ENCODE measurements around the gene WDPCP. TPM values are rescaled to one million over a fixed set of nuclear protein-coding genes. Genes with fewer than 3 reads are reported as not detected.
"Not testable (repeated sequence)": the region's sequence is repeated elsewhere in the genome, so short reads cannot be mapped to it uniquely, and the experiment has no call there.

WDPCP gene
- total RNA-seq, 1 experiment from 2014 or later: 7.4 TPM

GRCh38 chr2:63326473-63326872 is 261.8 kb downstream of the WDPCP start:
- intact Hi-C loops (cut with micrococcal nuclease; ENCODE audit: unreplicated experiment) (no loop called here), in situ Hi-C loops (cut with HindIII; ENCODE audit: low pct_unique_long_range_greater_than_20kb, low sequenced_read_pairs) (no loop called here)
- CTCF ChIA-PET: no interaction called here
- POLR2A ChIA-PET: no interaction called here
- TF ChIP-seq CTCF (IDR thresholded peaks at IDR 0.05): no peak
- TF ChIP-seq, protein P1, sequence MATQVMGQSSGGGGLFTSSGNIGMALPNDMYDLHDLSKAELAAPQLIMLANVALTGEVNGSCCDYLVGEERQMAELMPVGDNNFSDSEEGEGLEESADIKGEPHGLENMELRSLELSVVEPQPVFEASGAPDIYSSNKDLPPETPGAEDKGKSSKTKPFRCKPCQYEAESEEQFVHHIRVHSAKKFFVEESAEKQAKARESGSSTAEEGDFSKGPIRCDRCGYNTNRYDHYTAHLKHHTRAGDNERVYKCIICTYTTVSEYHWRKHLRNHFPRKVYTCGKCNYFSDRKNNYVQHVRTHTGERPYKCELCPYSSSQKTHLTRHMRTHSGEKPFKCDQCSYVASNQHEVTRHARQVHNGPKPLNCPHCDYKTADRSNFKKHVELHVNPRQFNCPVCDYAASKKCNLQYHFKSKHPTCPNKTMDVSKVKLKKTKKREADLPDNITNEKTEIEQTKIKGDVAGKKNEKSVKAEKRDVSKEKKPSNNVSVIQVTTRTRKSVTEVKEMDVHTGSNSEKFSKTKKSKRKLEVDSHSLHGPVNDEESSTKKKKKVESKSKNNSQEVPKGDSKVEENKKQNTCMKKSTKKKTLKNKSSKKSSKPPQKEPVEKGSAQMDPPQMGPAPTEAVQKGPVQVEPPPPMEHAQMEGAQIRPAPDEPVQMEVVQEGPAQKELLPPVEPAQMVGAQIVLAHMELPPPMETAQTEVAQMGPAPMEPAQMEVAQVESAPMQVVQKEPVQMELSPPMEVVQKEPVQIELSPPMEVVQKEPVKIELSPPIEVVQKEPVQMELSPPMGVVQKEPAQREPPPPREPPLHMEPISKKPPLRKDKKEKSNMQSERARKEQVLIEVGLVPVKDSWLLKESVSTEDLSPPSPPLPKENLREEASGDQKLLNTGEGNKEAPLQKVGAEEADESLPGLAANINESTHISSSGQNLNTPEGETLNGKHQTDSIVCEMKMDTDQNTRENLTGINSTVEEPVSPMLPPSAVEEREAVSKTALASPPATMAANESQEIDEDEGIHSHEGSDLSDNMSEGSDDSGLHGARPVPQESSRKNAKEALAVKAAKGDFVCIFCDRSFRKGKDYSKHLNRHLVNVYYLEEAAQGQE (IDR thresholded peaks at IDR 0.05; ENCODE audit: insufficient read depth in 1 of 2, low read depth in 2 of 2, low read length in 1 of 2): no peak
- TF ChIP-seq POLR2AphosphoS5 (IDR thresholded peaks at IDR 0.05; ENCODE audit: low read depth, low read length): no peak
- no peak for TF ChIP-seq TCF7L2 (IDR thresholded peaks at IDR 0.05; ENCODE audit: low read depth, low read length)
- no peak for TF ChIP-seq SIN3A (IDR thresholded peaks at IDR 0.05; ENCODE audit: borderline replicate concordance, insufficient read depth, low read depth, low read length)
- Histone ChIP-seq H3K27ac (ENCODE audit: low read length) (no peak overlapping the region), H3K4me3 (ENCODE audit: low read depth in 2 of 2, low read length in 2 of 2) (no peak overlapping the region), H3K36me3 (ENCODE audit: control insufficient read depth, insufficient read depth, low read length) (no peaks in the 10 kb centered on the region), H3K27me3 (ENCODE audit: control insufficient read depth, insufficient read depth, low read length) (no peaks in the 10 kb centered on the region), H3K9me3 (ENCODE audit: control insufficient read depth, insufficient read depth, low read depth, low read length) (no peaks in the 10 kb centered on the region), H3K4me1 (ENCODE audit: control insufficient read depth, insufficient read depth, low read length) (no peaks in the 10 kb centered on the region)
- no TSS peak for BruUV-seq (replicated peaks)
- no peak for ATAC-seq
- DNase-seq (ENCODE audit: low read depth, low spot score): no peak

GRCh38 chr2:63323662-63324061 is 264.6 kb downstream of the WDPCP start:
- POLR2A ChIA-PET; ATAC-seq; H3K27ac ChIP-seq (ENCODE audit: low read length); CTCF ChIA-PET; H3K4me1 ChIP-seq (ENCODE audit: control insufficient read depth, insufficient read depth, low read length); DNase-seq (ENCODE audit: low read depth, low spot score); in situ Hi-C loops (cut with HindIII; ENCODE audit: low pct_unique_long_range_greater_than_20kb, low sequenced_read_pairs); BruUV-seq (replicated peaks); H3K36me3 ChIP-seq (ENCODE audit: control insufficient read depth, insufficient read depth, low read length); H3K27me3 ChIP-seq (ENCODE audit: control insufficient read depth, insufficient read depth, low read length); H3K4me3 ChIP-seq (ENCODE audit: low read depth in 2 of 2, low read length in 2 of 2); H3K9me3 ChIP-seq (ENCODE audit: control insufficient read depth, insufficient read depth, low read depth, low read length); intact Hi-C loops (cut with micrococcal nuclease; ENCODE audit: unreplicated experiment): not testable (repeated sequence)

GRCh38 chr2:63321973-63322372 is 266.3 kb downstream of the WDPCP start:
- ATAC-seq; in situ Hi-C loops (cut with HindIII; ENCODE audit: low pct_unique_long_range_greater_than_20kb, low sequenced_read_pairs); H3K9me3 ChIP-seq (ENCODE audit: control insufficient read depth, insufficient read depth, low read depth, low read length); H3K4me3 ChIP-seq (ENCODE audit: low read depth in 2 of 2, low read length in 2 of 2); H3K36me3 ChIP-seq (ENCODE audit: control insufficient read depth, insufficient read depth, low read length); intact Hi-C loops (cut with micrococcal nuclease; ENCODE audit: unreplicated experiment); H3K27me3 ChIP-seq (ENCODE audit: control insufficient read depth, insufficient read depth, low read length); BruUV-seq (replicated peaks); POLR2A ChIA-PET; H3K4me1 ChIP-seq (ENCODE audit: control insufficient read depth, insufficient read depth, low read length); DNase-seq (ENCODE audit: low read depth, low spot score); H3K27ac ChIP-seq (ENCODE audit: low read length): not testable (repeated sequence)
- CTCF ChIA-PET: interaction anchor here (0.6 kb wide), 1 partner anchor 237 kb away, joined by 3 read pairs; no protein-coding TSS in a partner anchor
